CD4-positive, alpha-beta T cell treated with Interleukin-15 for 1 hour (primary cell): ENCODE results near the gene ACTN1.
A peak's percentile ranks its signal among the peaks of the same experiment; 100 is the strongest.
"Not testable (repeated sequence)": the region's sequence is repeated elsewhere in the genome, so short reads cannot be mapped to it uniquely, and the experiment has no call there.

ENCODE experiments used
- DNase-seq: peaks from one replicate; pipeline ENCODE4 v3.0.0-alpha.2; 2020

The ACTN1 gene

GRCh38 chr14:68986225-68986624 is 7.1 kb upstream of the ACTN1 start:
- DNase-seq, result no peak

GRCh38 chr14:68984686-68985085 is 5.6 kb upstream of the ACTN1 start:
- DNase-seq, result no peak

GRCh38 chr14:68983191-68983590 is 4.1 kb upstream of the ACTN1 start:
- no peak for DNase-seq

- no peak for DNase-seq
These were observed 3.5 kb upstream of the ACTN1 start for GRCh38 chr14:68982581-68982980.

- no peak for DNase-seq
These were observed 2.5 kb upstream of the ACTN1 start for GRCh38 chr14:68981539-68981976.

GRCh38 chr14:68981139-68981538 is 2.0 kb upstream of the ACTN1 start:
- no peak for DNase-seq

- DNase-seq, result no peak
These were observed 785 bp upstream of the ACTN1 start for GRCh38 chr14:68979722-68980451.

- no peak for DNase-seq
These were observed 760 bp downstream of the ACTN1 start for GRCh38 chr14:68978172-68978911.

GRCh38 chr14:68977718-68978171 is 1.4 kb downstream of the ACTN1 start:
- DNase-seq, result peak; percentile 50

- no peak for DNase-seq
These were observed 1.9 kb downstream of the ACTN1 start for GRCh38 chr14:68977180-68977717.

GRCh38 chr14:68976160-68977067 is 2.7 kb downstream of the ACTN1 start:
- DNase-seq, result no peak

- DNase-seq, result no peak
These were observed 3.4 kb downstream of the ACTN1 start for GRCh38 chr14:68975667-68976066.

- DNase-seq, result no peak
These were observed 4.2 kb downstream of the ACTN1 start for GRCh38 chr14:68974759-68975347.

- DNase-seq, result no peak
These were observed 5.5 kb downstream of the ACTN1 start for GRCh38 chr14:68973639-68974038.

GRCh38 chr14:68973219-68973565 is 5.9 kb downstream of the ACTN1 start:
- not testable (repeated sequence) for DNase-seq

GRCh38 chr14:68972507-68973218 is 6.4 kb downstream of the ACTN1 start:
- DNase-seq, result no peak

GRCh38 chr14:68971411-68972035 is 7.6 kb downstream of the ACTN1 start:
- DNase-seq, result no peak

GRCh38 chr14:68970736-68971135 is 8.4 kb downstream of the ACTN1 start:
- DNase-seq, result no peak

GRCh38 chr14:68970038-68970612 is 9.0 kb downstream of the ACTN1 start:
- peak; percentile 74 for DNase-seq

- no peak for DNase-seq
These were observed 9.6 kb downstream of the ACTN1 start for GRCh38 chr14:68969278-68970033.
